Activated CD8-positive, alpha-beta memory T cell treated with anti-CD3 and anti-CD28 coated beads for 48 hours (primary cell): ENCODE measurements around the gene AJAP1.

Source experiments
- DNase-seq, 3 experiments: peaks; one replicate each; pipeline ENCODE4 v3.0.0-alpha.2; 2020; ENCODE audit warnings: low read depth in 2 of 3, low spot score in 2 of 3

Gene AJAP1

GRCh38 chr1:4630561-4630960, 23.8 kb upstream of the AJAP1 start:
- no peak for DNase-seq

GRCh38 chr1:4631321-4631720, 23.1 kb upstream of the AJAP1 start:
- no peak for DNase-seq

DNA sequence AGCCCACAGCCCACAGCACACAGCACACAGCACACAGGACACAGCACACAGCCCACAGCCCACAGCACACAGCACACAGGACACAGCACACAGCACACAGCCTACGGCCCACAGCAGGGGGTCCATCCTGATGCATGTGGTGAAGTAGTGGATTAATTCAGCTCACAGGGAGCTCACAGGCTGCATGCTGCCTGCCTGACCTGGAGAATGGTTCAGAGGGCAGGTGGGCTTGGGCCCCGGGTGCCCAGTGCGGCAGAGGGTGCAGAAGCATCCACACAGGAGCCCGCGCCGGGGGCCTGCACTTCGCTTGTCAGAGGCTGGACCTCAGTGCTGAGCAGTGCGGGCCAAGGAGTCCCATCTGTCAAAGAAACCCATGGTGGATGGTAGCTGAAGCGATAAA, 21.1 kb upstream of the AJAP1 start:
- DNase-seq, result no peak

GRCh38 chr1:4634156-4634792, 20.1 kb upstream of the AJAP1 start:
- no peak for DNase-seq

DNA sequence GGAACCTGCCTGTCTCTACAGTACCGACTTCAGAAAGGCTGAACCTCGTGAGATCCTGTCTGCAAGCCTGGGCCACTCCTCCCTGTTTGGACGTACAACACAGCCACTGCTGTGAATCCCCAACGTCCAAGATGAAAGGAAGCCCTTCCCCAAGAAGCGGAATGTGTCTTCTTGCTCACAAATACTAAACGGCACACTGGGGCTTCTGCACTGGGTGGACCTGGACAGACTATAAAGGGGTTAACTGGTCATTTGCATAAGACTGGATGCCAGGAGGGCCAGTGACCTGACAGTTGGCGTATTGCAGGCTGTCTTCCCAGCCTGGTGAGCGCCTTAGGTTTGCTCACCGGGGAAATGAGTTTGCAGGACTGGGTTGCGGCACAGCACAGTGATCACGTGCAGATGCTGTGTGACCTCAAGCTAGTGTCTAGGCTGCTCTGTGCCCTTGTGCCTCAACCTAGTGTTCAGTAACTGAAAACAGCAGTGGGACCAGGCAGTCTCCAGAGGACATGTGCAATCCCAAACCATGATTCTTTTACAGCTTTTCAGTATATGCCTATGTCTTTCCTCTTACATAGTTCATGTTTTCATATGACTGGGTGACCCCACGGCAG, 19.5 kb upstream of the AJAP1 start:
- DNase-seq, result no peak

DNA sequence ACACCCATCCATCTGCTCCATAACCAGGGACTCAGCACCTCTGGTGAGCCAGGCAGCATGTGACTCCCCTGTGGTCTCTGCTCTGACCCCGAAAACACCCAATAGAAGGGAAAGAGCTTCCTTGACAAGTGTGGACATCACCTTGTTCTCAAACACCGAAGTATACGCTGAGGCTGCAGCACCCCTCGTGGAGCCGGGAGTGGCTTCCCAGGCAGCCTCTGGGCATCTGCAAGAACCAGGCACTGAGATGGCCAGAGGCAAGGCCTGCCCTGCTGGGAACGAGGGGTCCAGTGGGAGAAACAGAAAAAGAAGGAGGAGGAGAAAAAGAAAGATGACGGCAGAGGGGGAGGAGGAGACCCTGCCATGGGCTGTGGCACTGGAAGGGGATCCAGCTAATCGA, 18.2 kb upstream of the AJAP1 start:
- no peak for DNase-seq

DNA sequence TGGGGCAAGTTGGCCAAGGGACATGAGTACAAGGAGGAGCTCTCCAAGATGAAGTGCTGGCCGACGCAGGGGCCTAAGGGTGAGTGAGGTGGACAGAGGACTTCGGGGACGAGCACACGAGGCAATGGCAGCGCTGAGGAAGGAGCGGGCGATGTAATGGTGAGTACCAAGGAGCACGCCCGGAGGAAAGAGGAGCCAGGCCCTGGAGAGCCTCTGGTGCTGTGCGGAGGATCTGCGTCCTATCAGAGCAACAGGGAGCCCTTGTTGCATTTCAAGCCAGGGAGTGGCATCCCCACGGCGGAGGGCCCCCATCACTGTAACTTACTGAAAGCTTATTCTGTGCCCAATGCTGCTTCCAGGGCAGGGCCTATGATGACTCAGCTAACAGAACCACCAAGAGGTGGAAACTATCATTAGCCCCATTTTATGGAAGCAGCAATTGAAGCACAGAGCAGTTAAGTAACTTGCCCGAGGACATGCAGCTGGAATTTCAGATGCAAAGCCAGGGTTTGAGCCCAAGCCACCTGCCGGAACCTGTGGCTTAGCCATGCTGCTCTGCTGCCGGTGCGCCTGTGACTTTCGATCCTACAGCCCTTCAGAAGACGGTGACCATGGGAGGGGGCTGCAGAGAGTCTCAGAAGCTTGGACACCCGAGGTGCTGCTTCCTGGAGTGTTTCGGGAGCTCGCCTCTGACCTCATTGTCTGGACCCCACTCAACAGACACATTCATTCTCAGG, 17.6 kb upstream of the AJAP1 start:
- no peak for DNase-seq

- no peak for DNase-seq
Observed at GRCh38 chr1:4637616-4638344, 16.6 kb upstream of the AJAP1 start.

DNA sequence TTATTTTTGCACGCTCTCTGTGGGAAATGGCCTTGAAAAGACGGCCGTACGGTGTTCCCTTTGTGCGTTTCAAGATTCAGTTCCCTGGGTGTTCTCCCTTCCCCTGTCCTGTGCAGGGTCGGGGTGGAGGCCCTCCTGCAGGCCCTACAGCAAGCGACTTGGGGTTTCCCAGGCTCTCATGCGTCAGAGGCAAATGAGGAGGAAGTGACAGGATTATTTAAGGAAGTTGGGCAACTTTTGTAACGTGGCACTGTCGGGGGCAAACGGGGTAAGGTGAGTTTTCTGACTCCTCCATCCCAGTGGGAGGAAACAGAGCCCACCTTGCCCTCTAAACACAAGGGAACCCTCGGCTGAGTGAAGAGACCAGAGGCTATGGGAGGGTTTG, 16.1 kb upstream of the AJAP1 start:
- no peak for DNase-seq

DNA sequence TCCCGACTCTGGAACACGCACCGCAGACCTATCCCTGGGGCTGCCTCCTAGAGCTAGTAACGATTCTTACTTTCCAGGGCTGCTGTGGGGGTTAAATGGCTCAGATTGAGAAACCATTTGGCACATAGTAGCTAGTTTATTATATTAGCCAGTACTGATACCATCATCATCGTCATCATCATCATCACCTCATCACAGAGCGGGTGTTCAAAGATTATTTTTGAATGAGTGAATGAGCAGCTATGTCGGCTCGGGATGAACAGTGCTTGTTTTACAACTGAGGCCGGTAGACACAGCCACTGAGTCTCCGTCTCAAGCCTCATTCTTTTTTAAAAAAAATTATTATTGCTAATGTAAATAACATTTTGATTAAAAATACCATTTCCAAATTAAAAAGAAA, 13.5 kb upstream of the AJAP1 start:
- no peak for DNase-seq

DNA sequence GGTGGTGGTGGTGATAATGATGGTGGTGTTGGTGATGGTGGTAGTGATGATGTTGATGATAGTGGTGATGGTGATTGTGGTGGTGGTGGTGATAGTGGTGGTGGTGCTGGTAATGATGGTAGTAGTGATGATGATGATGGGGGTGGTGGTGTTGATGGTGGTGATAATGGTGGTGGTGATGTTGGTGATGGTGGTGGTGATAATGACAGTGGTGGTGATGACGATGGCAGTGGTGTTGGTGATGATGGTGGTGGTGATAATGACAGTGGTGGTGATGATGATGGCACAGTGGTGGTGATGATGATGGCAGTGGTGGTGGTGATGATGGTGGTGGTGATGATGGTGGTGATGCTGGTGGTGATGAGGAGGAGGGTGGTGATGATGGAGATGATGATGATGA, 7.0 kb upstream of the AJAP1 start:
- DNase-seq, result no peak

- DNase-seq, result no peak
Observed at GRCh38 chr1:4648657-4649056, 5.8 kb upstream of the AJAP1 start.

DNA sequence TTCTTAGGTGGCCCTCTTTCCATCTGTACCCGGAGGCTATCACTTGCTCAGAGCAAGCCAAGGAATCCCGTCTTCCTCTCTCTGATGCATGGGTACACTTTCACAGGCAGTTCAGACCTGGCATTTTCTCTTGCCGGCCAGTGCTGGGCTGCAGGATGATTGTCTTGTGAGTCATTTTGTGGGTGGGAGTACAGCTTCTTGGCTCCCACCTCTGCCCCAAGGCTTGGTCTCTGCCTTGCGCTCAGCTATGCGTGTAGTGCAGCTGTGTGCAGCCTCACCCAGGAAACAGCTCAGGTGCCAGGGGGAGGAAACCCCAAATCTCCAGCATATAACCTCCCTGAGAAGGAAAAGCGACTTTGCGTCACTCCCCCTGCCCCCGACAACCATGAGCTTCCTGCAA, 3.9 kb upstream of the AJAP1 start:
- DNase-seq, result no peak

DNA sequence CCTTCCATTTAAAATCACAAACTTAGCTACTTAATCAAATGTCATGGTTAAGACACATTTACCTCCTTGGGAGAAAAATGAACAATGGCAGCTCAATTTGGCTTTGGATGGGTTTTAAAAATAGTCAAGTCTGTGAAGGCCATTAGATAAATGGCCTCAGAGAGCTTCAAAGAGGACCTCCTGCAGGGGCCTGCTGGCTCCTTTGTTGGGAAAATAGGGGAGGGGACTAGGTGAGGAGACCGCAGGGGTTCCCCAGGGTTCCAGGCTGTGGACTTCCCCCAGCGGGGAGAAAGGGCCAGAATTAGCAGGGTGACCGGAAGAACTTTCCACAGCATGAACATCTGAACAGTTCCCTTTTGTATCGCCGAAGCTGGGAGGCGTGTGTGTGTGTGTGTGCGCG, 3.4 kb upstream of the AJAP1 start:
- no peak for DNase-seq

- DNase-seq, result peak; percentile 35 to 62 (median 49)
Observed at GRCh38 chr1:4652631-4653327, 1.6 kb upstream of the AJAP1 start.

- DNase-seq, result no peak
Observed at GRCh38 chr1:4653328-4653660, 1.1 kb upstream of the AJAP1 start.

GRCh38 chr1:4654764-4655673, 610 bp downstream of the AJAP1 start:
- no peak for DNase-seq

DNA sequence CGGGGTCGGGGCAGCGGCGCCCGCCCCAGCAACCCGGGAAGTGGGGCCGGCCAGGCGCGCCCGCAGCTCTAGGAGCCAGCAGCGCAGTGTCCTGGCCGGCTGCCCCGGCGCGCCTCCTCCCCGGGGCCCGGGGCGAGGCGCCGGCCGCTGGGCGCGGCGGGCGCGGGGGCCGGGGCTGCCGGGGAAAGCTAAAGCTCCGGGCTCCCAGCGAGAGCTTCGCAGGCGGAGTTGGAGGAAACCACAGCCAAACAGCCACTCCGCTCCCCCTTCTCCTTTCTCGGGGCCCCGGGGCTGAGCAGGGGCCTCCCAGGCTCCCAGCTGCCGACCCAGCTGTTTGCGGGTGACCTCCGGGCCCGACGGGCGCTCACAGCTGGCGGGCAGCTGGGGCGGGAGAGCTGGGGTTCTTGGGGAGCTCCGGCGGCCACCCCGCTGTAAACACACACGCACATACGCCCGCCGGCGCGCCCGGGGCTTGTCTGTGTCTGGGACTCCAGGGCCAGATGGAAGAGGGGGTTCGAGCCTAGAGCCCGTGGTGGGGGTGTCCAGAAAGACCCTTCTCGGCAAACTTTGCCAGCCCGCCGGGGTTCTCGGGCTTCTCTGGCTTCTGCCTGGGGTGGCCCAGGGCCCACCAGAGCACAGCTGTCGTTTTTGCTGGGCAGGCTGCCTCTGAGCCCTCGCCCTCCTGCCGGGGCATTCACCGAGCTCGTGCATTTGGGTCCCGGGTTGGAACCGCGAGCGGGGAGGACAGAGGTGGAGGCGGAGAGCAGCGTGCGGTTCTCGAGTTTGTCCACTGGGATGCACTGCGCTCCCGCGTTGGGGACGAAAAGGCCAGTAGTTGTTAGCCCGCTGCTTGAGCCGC, 1.5 kb downstream of the AJAP1 start:
- DNase-seq, result no peak

- DNase-seq, result no peak
Observed at GRCh38 chr1:4656533-4657140, 2.2 kb downstream of the AJAP1 start.
